ENCODE data around the gene PITPNM3.
A peak's percentile ranks its signal among the peaks of the same experiment; 100 is the strongest.

PITPNM3 gene

GRCh38 chr17:6463616-6464445, 92.5 kb downstream of the PITPNM3 start:
- FAIRE-seq (no peak), DNase-seq (ENCODE audit: insufficient read length, low spot score) (no peak)
- TF ChIP-seq POLR2A (IDR thresholded peaks at IDR 0.05; ENCODE audit: low read depth, low read length) = no peak

- no peak for TF ChIP-seq POLR2A (IDR thresholded peaks at IDR 0.05; ENCODE audit: low read depth, low read length)
- no peak for FAIRE-seq
- DNase-seq (ENCODE audit: insufficient read length, low spot score) = no peak
Measured at GRCh38 chr17:6462692-6463091, 93.7 kb downstream of the PITPNM3 start.

GRCh38 chr17:6461792-6462524, 94.4 kb downstream of the PITPNM3 start:
- no peak for DNase-seq (ENCODE audit: insufficient read length, low spot score)
- TF ChIP-seq POLR2A (IDR thresholded peaks at IDR 0.05; ENCODE audit: low read depth, low read length) = no peak
- no peak for FAIRE-seq

- no peak for FAIRE-seq
- no peak for DNase-seq (ENCODE audit: insufficient read length, low spot score)
- TF ChIP-seq POLR2A (IDR thresholded peaks at IDR 0.05; ENCODE audit: low read depth, low read length) = no peak
Measured at GRCh38 chr17:6461246-6461645, 95.1 kb downstream of the PITPNM3 start.

- FAIRE-seq (no peak), DNase-seq (ENCODE audit: insufficient read length, low spot score) (no peak)
- TF ChIP-seq POLR2A (IDR thresholded peaks at IDR 0.05; ENCODE audit: low read depth, low read length) = no peak
Measured at GRCh38 chr17:6460531-6461161, 95.7 kb downstream of the PITPNM3 start.

- FAIRE-seq (no peak), DNase-seq (ENCODE audit: insufficient read length, low spot score) (no peak)
- TF ChIP-seq POLR2A (IDR thresholded peaks at IDR 0.05; ENCODE audit: low read depth, low read length) = no peak
Measured at GRCh38 chr17:6458460-6458950, 97.8 kb downstream of the PITPNM3 start.

- TF ChIP-seq POLR2A (IDR thresholded peaks at IDR 0.05; ENCODE audit: low read depth, low read length) = no peak
- FAIRE-seq (no peak), DNase-seq (ENCODE audit: insufficient read length, low spot score) (no peak)
Measured at GRCh38 chr17:6457688-6458459, 98.5 kb downstream of the PITPNM3 start.

- FAIRE-seq (peak; percentile 65), DNase-seq (ENCODE audit: insufficient read length, low spot score) (peak; percentile 96)
- TF ChIP-seq POLR2A (IDR thresholded peaks at IDR 0.05; ENCODE audit: low read depth, low read length) = no peak
Measured at GRCh38 chr17:6456914-6457687, 99.3 kb downstream of the PITPNM3 start.

- TF ChIP-seq POLR2A (IDR thresholded peaks at IDR 0.05; ENCODE audit: low read depth, low read length) = no peak
- FAIRE-seq (no peak), DNase-seq (ENCODE audit: insufficient read length, low spot score) (no peak)
Measured at GRCh38 chr17:6456321-6456720, 100.0 kb downstream of the PITPNM3 start.

GRCh38 chr17:6455321-6455705, 101.0 kb downstream of the PITPNM3 start:
- DNase-seq (ENCODE audit: insufficient read length, low spot score) = no peak
- no peak for TF ChIP-seq POLR2A (IDR thresholded peaks at IDR 0.05; ENCODE audit: low read depth, low read length)
- no peak for FAIRE-seq

- no peak for FAIRE-seq
- no peak for TF ChIP-seq POLR2A (IDR thresholded peaks at IDR 0.05; ENCODE audit: low read depth, low read length)
Measured at GRCh38 chr17:6454495-6455320, 101.6 kb downstream of the PITPNM3 start.

More at GRCh38 chr17:6454495-6455320, 101.6 kb downstream of the PITPNM3 start:
- no peak for DNase-seq (ENCODE audit: insufficient read length, low spot score)

Data from H54 (cell line).